ENCODE measurements around the gene CNTLN. TPM values are rescaled to one million over a fixed set of nuclear protein-coding genes. Genes with fewer than 3 reads are reported as not detected.

CNTLN gene
- total and polyA plus RNA-seq, 2 experiments from 2014 or later = 3.6 to 9.2 TPM

DNA sequence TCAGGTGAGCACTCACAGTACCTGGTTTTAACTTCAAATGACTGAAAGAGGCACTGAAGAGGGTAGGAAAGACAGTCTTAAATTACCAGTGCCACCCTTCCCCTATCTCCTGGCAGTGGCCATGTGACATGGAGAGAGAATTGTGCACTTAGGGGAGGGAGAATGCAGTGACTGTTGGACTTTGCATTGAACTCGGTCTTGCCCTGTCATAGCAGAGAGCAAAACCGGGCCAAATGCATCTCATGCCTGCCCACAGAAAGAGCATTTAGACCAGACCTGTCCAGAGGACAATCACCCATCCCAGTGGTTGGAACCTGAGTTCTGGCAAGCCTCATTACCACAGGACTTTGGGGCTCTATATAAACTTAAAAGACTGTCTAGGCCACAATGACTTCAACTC, 232.2 kb downstream of the CNTLN start:
- DNase-seq (ENCODE audit: low spot score) = no peak
- H3K4me2 ChIP-seq = no peak overlapping the region
- H3K4me3 ChIP-seq = no peak overlapping the region
- H3K36me3 ChIP-seq (replicated peaks; ENCODE audit: insufficient read depth, low read depth) = no peaks in the 10 kb centered on the region
- TF ChIP-seq EZH2 (IDR thresholded peaks at IDR 0.05; ENCODE audit: borderline replicate concordance) (no peak), EZH2phosphoT487 (IDR thresholded peaks at IDR 0.05; ENCODE audit: low read depth, severe bottlenecking, unreplicated experiment) (no peak)
- TF ChIP-seq, protein P1, sequence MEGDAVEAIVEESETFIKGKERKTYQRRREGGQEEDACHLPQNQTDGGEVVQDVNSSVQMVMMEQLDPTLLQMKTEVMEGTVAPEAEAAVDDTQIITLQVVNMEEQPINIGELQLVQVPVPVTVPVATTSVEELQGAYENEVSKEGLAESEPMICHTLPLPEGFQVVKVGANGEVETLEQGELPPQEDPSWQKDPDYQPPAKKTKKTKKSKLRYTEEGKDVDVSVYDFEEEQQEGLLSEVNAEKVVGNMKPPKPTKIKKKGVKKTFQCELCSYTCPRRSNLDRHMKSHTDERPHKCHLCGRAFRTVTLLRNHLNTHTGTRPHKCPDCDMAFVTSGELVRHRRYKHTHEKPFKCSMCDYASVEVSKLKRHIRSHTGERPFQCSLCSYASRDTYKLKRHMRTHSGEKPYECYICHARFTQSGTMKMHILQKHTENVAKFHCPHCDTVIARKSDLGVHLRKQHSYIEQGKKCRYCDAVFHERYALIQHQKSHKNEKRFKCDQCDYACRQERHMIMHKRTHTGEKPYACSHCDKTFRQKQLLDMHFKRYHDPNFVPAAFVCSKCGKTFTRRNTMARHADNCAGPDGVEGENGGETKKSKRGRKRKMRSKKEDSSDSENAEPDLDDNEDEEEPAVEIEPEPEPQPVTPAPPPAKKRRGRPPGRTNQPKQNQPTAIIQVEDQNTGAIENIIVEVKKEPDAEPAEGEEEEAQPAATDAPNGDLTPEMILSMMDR (IDR thresholded peaks at IDR 0.05; ENCODE audit: poor library complexity) = no peak
- no peak overlapping the region for H3K27ac ChIP-seq
- H3K4me1 ChIP-seq (ENCODE audit: insufficient read depth) = no peaks in the 10 kb centered on the region
- no peaks in the 10 kb centered on the region for H4K20me1 ChIP-seq (ENCODE audit: insufficient read depth, poor library complexity, severe bottlenecking)
- 100% methylated on average over 2 of the region's 2 CpGs for WGBS (ENCODE audit: low lambda C conversion rate, missing lambda C conversion rate)
- no peaks in the 10 kb centered on the region for H3K9me2 ChIP-seq (replicated peaks; ENCODE audit: insufficient read depth)
- no peaks in the 10 kb centered on the region for H3K79me2 ChIP-seq
- no peak overlapping the region for H2AFZ ChIP-seq
- no peaks in the 10 kb centered on the region for H3K9me3 ChIP-seq (ENCODE audit: low read depth)
- no peaks in the 10 kb centered on the region for H3K27me3 ChIP-seq

DNA sequence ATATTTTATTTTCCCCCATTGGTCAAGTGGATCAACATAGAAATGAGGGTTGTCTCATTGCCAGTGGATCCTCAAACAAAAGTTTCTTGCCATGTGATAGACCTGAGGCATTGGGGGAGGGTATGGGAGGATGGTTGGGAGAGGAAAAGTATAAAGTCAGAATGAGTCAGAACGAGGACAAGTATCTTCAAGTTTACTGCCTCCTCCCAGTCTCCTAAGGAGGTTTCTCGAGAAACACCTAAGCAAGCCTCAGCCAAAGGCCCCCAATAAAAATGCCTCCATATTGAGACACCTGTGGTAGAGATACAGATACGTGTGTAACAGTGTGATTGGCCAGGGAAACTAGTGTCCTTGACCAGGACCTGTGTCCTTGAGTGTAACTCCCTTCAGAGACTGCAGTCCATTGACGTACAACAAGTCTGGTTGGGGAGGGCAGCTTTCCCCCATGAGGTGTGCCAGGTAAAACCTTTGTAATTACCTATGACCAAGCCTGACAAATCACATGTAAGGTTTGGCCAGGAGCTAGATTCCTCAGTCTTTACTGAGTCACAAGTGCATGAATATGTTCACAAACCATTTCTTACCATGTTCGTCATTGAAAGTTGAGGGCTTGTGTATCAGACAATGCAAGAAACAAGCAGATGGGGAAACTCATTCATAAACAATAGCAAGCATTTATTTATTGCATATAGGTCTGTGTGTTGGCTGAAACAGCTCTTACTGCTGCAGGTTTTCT, 245.5 kb downstream of the CNTLN start:
- no peaks in the 10 kb centered on the region for H3K9me2 ChIP-seq (replicated peaks; ENCODE audit: insufficient read depth)
- no peaks in the 10 kb centered on the region for H3K27me3 ChIP-seq
- H2AFZ ChIP-seq = no peak overlapping the region
- WGBS (ENCODE audit: low lambda C conversion rate, missing lambda C conversion rate) = 94% methylated on average over 5 of the region's 5 CpGs
- H4K20me1 ChIP-seq (ENCODE audit: insufficient read depth, poor library complexity, severe bottlenecking) = no peaks in the 10 kb centered on the region
- no peak overlapping the region for H3K4me2 ChIP-seq
- no peak overlapping the region for H3K4me3 ChIP-seq
- no peaks in the 10 kb centered on the region for H3K4me1 ChIP-seq (ENCODE audit: insufficient read depth)
- H3K27ac ChIP-seq = no peak overlapping the region
- H3K79me2 ChIP-seq = no peaks in the 10 kb centered on the region
- TF ChIP-seq, protein P1 (IDR thresholded peaks at IDR 0.05; ENCODE audit: poor library complexity) = no peak
- TF ChIP-seq EZH2phosphoT487 (IDR thresholded peaks at IDR 0.05; ENCODE audit: low read depth, severe bottlenecking, unreplicated experiment) (no peak), EZH2 (IDR thresholded peaks at IDR 0.05; ENCODE audit: borderline replicate concordance) (no peak)
- no peaks in the 10 kb centered on the region for H3K9me3 ChIP-seq (ENCODE audit: low read depth)
- H3K36me3 ChIP-seq (replicated peaks; ENCODE audit: insufficient read depth, low read depth) = no peaks in the 10 kb centered on the region
- no peak for DNase-seq (ENCODE audit: low spot score)

DNA sequence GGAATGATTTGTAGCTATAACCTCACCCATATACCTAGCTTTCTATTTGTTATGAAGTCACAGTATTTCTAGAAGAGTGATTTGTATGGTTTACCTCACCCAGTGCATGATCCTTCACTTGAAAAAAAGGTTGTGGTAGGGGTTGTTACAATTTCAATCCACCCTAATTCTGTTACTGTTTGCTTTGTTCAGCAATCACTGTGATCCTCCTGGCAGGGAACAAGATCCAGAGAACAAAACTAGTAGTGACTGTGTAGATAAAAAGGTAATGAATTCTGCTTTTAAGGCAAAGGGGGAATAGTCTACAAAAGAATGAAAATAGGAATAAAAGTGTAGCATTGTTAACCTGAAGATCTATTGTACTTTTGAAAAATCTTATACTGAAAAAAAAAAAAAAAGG, 252.7 kb downstream of the CNTLN start:
- Histone ChIP-seq H3K4me1 (ENCODE audit: insufficient read depth) (no peaks in the 10 kb centered on the region), H3K9me3 (ENCODE audit: low read depth) (no peaks in the 10 kb centered on the region), H3K27me3 (no peaks in the 10 kb centered on the region), H4K20me1 (ENCODE audit: insufficient read depth, poor library complexity, severe bottlenecking) (no peaks in the 10 kb centered on the region), H3K9me2 (replicated peaks; ENCODE audit: insufficient read depth) (no peaks in the 10 kb centered on the region), H3K79me2 (no peaks in the 10 kb centered on the region), H3K27ac (no peak overlapping the region), H3K4me2 (no peak overlapping the region), H3K36me3 (replicated peaks; ENCODE audit: insufficient read depth, low read depth) (no peaks in the 10 kb centered on the region), H3K4me3 (no peak overlapping the region), H2AFZ (no peak overlapping the region)
- no peak for DNase-seq (ENCODE audit: low spot score)
- TF ChIP-seq EZH2phosphoT487 (IDR thresholded peaks at IDR 0.05; ENCODE audit: low read depth, severe bottlenecking, unreplicated experiment) (no peak), EZH2 (IDR thresholded peaks at IDR 0.05; ENCODE audit: borderline replicate concordance) (no peak)
- TF ChIP-seq, protein P1 (IDR thresholded peaks at IDR 0.05; ENCODE audit: poor library complexity) = no peak

Data from hepatocyte (in vitro differentiated cells).